GM23338 (cell line): ENCODE measurements around the gene RBMS2. TPM values are rescaled to one million over a fixed set of nuclear protein-coding genes. Genes with fewer than 3 reads are reported as not detected.

ENCODE experiments used
- ATAC-seq: fragments of 200-7000 bp; cut with Tn5 transposase; 3 replicates; pipeline ENCODE4 v1.9.1; 2020
- DNase-seq: peaks from one replicate; pipeline ENCODE4 v3.0.0-alpha.2; 2015; ENCODE audit warnings: low spot score
- H2AFZ ChIP-seq: fragments of 200-600 bp; sonication (generic); 2 replicates; pipeline ENCODE4 v1.8.0; 2016; ENCODE audit warnings: antibody characterized with exemption, mild to moderate bottlenecking, moderate library complexity
- H3F3A ChIP-seq: fragments of 200-600 bp; sonication (generic); replicated peaks from 2 replicates; pipeline ENCODE4 v1.8.0; 2017; ENCODE audit warnings: antibody characterized with exemption, mixed run types, low read depth
- H3K27ac ChIP-seq: fragments of 200-600 bp; sonication (generic); 2 replicates; pipeline ENCODE4 v1.6.1; 2016; ENCODE audit warnings: low read depth
- H3K27me3 ChIP-seq: fragments of 200-600 bp; sonication (generic); 2 replicates; pipeline ENCODE4 v1.8.0; 2016; ENCODE audit warnings: mild to moderate bottlenecking, mixed run types, moderate library complexity; ENCODE audit not compliant: insufficient read depth
- H3K36me3 ChIP-seq: fragments of 200-600 bp; sonication (generic); 2 replicates; pipeline ENCODE4 v1.8.0; 2016; ENCODE audit warnings: mild to moderate bottlenecking; ENCODE audit not compliant: insufficient read depth
- H3K4me1 ChIP-seq: fragments of 200-600 bp; sonication (generic); 2 replicates; pipeline ENCODE4 v1.8.0; 2016; ENCODE audit warnings: mild to moderate bottlenecking, moderate library complexity; ENCODE audit not compliant: insufficient read depth
- H3K4me2 ChIP-seq: fragments of 200-600 bp; sonication (generic); 2 replicates; pipeline ENCODE4 v1.7.1; 2017; ENCODE audit warnings: mixed run types
- H3K4me3 ChIP-seq: fragments of 200-600 bp; sonication (generic); 2 replicates; pipeline ENCODE4 v1.6.1; 2016; ENCODE audit warnings: mixed run types
- H3K79me2 ChIP-seq: fragments of 200-600 bp; sonication (generic); replicated peaks from 2 replicates; pipeline ENCODE4 v1.8.0; 2017; ENCODE audit warnings: mild to moderate bottlenecking; ENCODE audit not compliant: insufficient read depth
- H3K9me2 ChIP-seq: fragments of 200-600 bp; sonication (generic); 2 replicates; pipeline ENCODE4 v1.8.0; 2017; ENCODE audit not compliant: insufficient read depth
- H4K20me1 ChIP-seq: fragments of 200-600 bp; sonication (generic); replicated peaks from 2 replicates; pipeline ENCODE4 v1.8.0; 2017; ENCODE audit warnings: mild to moderate bottlenecking; ENCODE audit not compliant: insufficient read depth
- H3K27ac Mint-ChIP-seq: 2 replicates; pipeline ENCODE4 v1.8.0; 2020; ENCODE audit warnings: inconsistent platforms, mild to moderate bottlenecking, moderate library complexity, mixed read lengths
- H3K27me3 Mint-ChIP-seq: 3 replicates; pipeline ENCODE4 v1.8.0; 2022; ENCODE audit warnings: low read depth, mild to moderate bottlenecking, moderate library complexity, mixed read lengths, inconsistent platforms; ENCODE audit not compliant: insufficient read depth, poor library complexity
- H3K36me3 Mint-ChIP-seq: 3 replicates; pipeline ENCODE4 v1.8.0; 2021; ENCODE audit warnings: low read depth, mild to moderate bottlenecking, inconsistent platforms, moderate library complexity, mixed read lengths
- H3K4me1 Mint-ChIP-seq: 3 replicates; pipeline ENCODE4 v1.8.0; 2020; ENCODE audit warnings: mild to moderate bottlenecking, inconsistent platforms, mixed read lengths
- H3K4me3 Mint-ChIP-seq: 3 replicates; pipeline ENCODE4 v1.8.0; 2021; ENCODE audit warnings: moderate library complexity, mild to moderate bottlenecking, inconsistent platforms, mixed read lengths
- H3K9me3 Mint-ChIP-seq: 3 replicates; pipeline ENCODE4 v1.8.0; 2020; ENCODE audit warnings: moderate library complexity, mild to moderate bottlenecking, inconsistent platforms, mixed read lengths
- CREB1 ChIP-seq: fragments of 250-450 bp; sonication (Bioruptor Pico); IDR thresholded peaks from 2 replicates; pipeline ENCODE4 v1.5.0; 2020; ENCODE audit warnings: low read depth, mild to moderate bottlenecking, moderate library complexity
- CTCF ChIP-seq, 2 experiments: fragments of 200-600 bp in 1 of 2; sonication (generic) in 1 of 2; conservative IDR thresholded peaks; 2 replicates each; pipeline versions ENCODE4 v1.5.1 to v1.6.1; 2016 to 2017; ENCODE audit warnings: antibody characterized with exemption in 2 of 2, low read depth in 2 of 2, mild to moderate bottlenecking in 2 of 2, moderate library complexity in 1 of 2
- ETS1 ChIP-seq: IDR thresholded peaks from 2 replicates; pipeline ENCODE4 v1.6.1; 2016; ENCODE audit warnings: antibody characterized with exemption
- EZH2phosphoT487 ChIP-seq: fragments of 200-600 bp; sonication (generic); IDR thresholded peaks from one replicate; pipeline ENCODE4 v1.8.1; 2018; ENCODE audit warnings: antibody characterized with exemption; ENCODE audit not compliant: unreplicated experiment
- JUNB ChIP-seq: IDR thresholded peaks from one replicate; pipeline ENCODE4 v1.6.1; 2016; ENCODE audit warnings: antibody characterized with exemption; ENCODE audit not compliant: unreplicated experiment
- POLR2AphosphoS5 ChIP-seq: IDR thresholded peaks from 2 replicates; pipeline ENCODE4 v1.6.1; 2016; ENCODE audit warnings: antibody characterized with exemption, low read depth
- REST ChIP-seq: IDR thresholded peaks from one replicate; pipeline ENCODE4 v1.6.1; 2018; ENCODE audit warnings: antibody characterized with exemption; ENCODE audit not compliant: unreplicated experiment
- STAT1 ChIP-seq: IDR thresholded peaks from one replicate; pipeline ENCODE4 v1.6.1; 2016; ENCODE audit warnings: antibody characterized with exemption; ENCODE audit not compliant: unreplicated experiment
- ZNF331 ChIP-seq: fragments of 250-450 bp; sonication (Bioruptor Pico); IDR thresholded peaks from 2 replicates; pipeline ENCODE4 v1.5.0; 2020; ENCODE audit warnings: low read depth, mild to moderate bottlenecking, moderate library complexity
- polyA plus RNA-seq: library from polyadenylated mRNA; unstranded; fragments of >200 nt; fragmentation: Nextera tagmentation; extraction: Ambion mirVana; gene quantifications from 2 replicates; pipeline ENCODE4 v1.2.1, GENCODE V29; 2016
- total RNA-seq: library from RNA; depleted of rRNA; stranded (reverse); fragments of >200 nt; shearing (Covaris generic); gene quantifications from 2 replicates; pipeline ENCODE4 v1.2.3, GENCODE V29; 2014

RBMS2 gene
- total and polyA plus RNA-seq, 2 experiments from 2014 or later = 9.2 to 16.8 TPM

- Histone ChIP-seq H3K4me3 (no peak overlapping the region), H3K27ac (peak overlapping the region; percentile 30; the same call in 1 of the 2 replicates), H3K36me3 (no peaks in the 10 kb centered on the region), H3F3A (0 out of 2 replicates have a peak, but pooled peaks cover 10% of the 10 kb centered on the region), H3K9me2 (no peaks in the 10 kb centered on the region), H3K4me2 (no peak overlapping the region), H3K27me3 (no peaks in the 10 kb centered on the region), H3K4me1 (peaks cover 37% of the 10 kb centered on the region), H4K20me1 (0 out of 2 replicates have a peak, but pooled peaks cover 2% of the 10 kb centered on the region), H3K79me2 (no peaks in the 10 kb centered on the region), H2AFZ (no peak overlapping the region)
- no peak overlapping the region for H3K27ac Mint-ChIP-seq
- peak; percentile 39 for ATAC-seq
- peaks cover 3% of the 10 kb centered on the region; the same call in 1 of the 3 replicates for H3K36me3 Mint-ChIP-seq
- H3K9me3 Mint-ChIP-seq = no peaks in the 10 kb centered on the region
- no peak overlapping the region for H3K4me3 Mint-ChIP-seq
- H3K4me1 Mint-ChIP-seq = peaks cover 50% of the 10 kb centered on the region
- DNase-seq = peak; percentile 72
- TF ChIP-seq EZH2phosphoT487 (no peak), CTCF (conservative IDR thresholded peaks at IDR 0.05; ENCODE audit: low read depth in 2 of 2) (peak; percentile 8 to 28; a peak in 1 of 4 replicates), STAT1 (no peak), JUNB (no peak), ZNF331 (CRISPR knock-in tag) (no peak), CREB1 (CRISPR knock-in tag) (no peak), ETS1 (no peak), REST (no peak)
- peaks cover 7% of the 10 kb centered on the region for H3K27me3 Mint-ChIP-seq
These were observed 69.5 kb downstream of the RBMS2 start for GRCh38 chr12:56591126-56591525.

GRCh38 chr12:56591961-56592360 is 70.3 kb downstream of the RBMS2 start:
- Histone ChIP-seq H3K36me3 (no peaks in the 10 kb centered on the region), H2AFZ (no peak overlapping the region), H3F3A (0 out of 2 replicates have a peak, but pooled peaks cover 10% of the 10 kb centered on the region), H4K20me1 (0 out of 2 replicates have a peak, but pooled peaks cover 5% of the 10 kb centered on the region), H3K27ac (peak overlapping the region; percentile 30; the same call in 1 of the 2 replicates), H3K27me3 (no peaks in the 10 kb centered on the region), H3K4me1 (peaks cover 44% of the 10 kb centered on the region), H3K79me2 (no peaks in the 10 kb centered on the region), H3K4me2 (no peak overlapping the region), H3K4me3 (no peak overlapping the region), H3K9me2 (no peaks in the 10 kb centered on the region)
- Mint-ChIP-seq H3K27ac (no peak overlapping the region), H3K4me1 (peaks cover 56% of the 10 kb centered on the region), H3K36me3 (peaks cover 6% of the 10 kb centered on the region; the same call in 2 of the 3 replicates), H3K4me3 (no peak overlapping the region; the same call in 2 of the 3 replicates), H3K27me3 (peaks cover 11% of the 10 kb centered on the region), H3K9me3 (no peaks in the 10 kb centered on the region)
- no peak for ATAC-seq
- no peak for DNase-seq
- TF ChIP-seq ETS1 (no peak), CREB1 (CRISPR knock-in tag) (no peak), POLR2AphosphoS5 (no peak)
